Measurements from ENCODE around the gene TEX9. TPM values are rescaled to one million over a fixed set of nuclear protein-coding genes. Genes with fewer than 3 reads are reported as not detected.

Gene TEX9
- total RNA-seq, 6 experiments from 2014 or later = 0.31 to 1.4 (median 0.65) TPM

- H3K27me3 ChIP-seq = no peaks in the 10 kb centered on the region
- ATAC-seq (no peak), DNase-seq (no peak)
- H3K27ac ChIP-seq = no peak overlapping the region
- H3K4me1 ChIP-seq = no peaks in the 10 kb centered on the region
- intact Hi-C loops (cut with DNase I) = no loop called here
- H3K36me3 ChIP-seq = no peaks in the 10 kb centered on the region
- TF ChIP-seq POLR2A (IDR thresholded peaks at IDR 0.05) (no peak), CTCF (IDR thresholded peaks at IDR 0.05) (no peak)
- WGBS (ENCODE audit: insufficient coverage, low coverage, low lambda C conversion rate, missing lambda C conversion rate) = 54% methylated on average over 3 of the region's 3 CpGs
- no peak overlapping the region for H3K4me3 ChIP-seq
- H3K9me3 ChIP-seq = no peaks in the 10 kb centered on the region
Measured at GRCh38 chr15:56346414-56346813, 18.8 kb upstream of the TEX9 start.

GRCh38 chr15:56349554-56349953 lies 15.7 kb upstream of the TEX9 start:
- ATAC-seq (no peak), DNase-seq (no peak)
- H3K27ac ChIP-seq = no peak overlapping the region
- WGBS (ENCODE audit: insufficient coverage, low coverage, low lambda C conversion rate, missing lambda C conversion rate) = 66% methylated on average over 6 of the region's 6 CpGs
- no peak overlapping the region for H3K4me3 ChIP-seq
- no peaks in the 10 kb centered on the region for H3K4me1 ChIP-seq
- H3K27me3 ChIP-seq = no peaks in the 10 kb centered on the region
- intact Hi-C loops (cut with DNase I) = no loop called here
- no peaks in the 10 kb centered on the region for H3K9me3 ChIP-seq
- H3K36me3 ChIP-seq = no peaks in the 10 kb centered on the region
- no peak for TF ChIP-seq POLR2A (IDR thresholded peaks at IDR 0.05)
- no peak for TF ChIP-seq CTCF (IDR thresholded peaks at IDR 0.05)

DNA sequence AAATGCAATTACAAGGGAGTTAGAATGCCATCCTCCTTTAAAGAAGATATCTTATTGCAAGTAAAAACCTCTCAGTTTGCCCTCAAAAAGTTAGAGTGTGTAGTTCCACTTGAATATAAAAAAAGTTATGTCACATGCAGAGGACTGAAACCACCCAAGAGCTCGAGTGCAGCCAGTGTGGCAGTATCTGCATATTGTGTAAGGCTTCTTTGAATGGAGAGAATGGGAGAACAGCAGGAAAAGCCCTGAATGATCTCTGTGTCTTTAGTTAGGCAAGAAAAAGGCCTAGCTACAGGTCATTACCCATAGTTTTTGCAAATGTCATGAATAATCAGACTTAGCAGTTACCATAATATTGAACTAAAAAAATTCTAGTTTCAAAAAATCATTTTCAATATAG lies 13.9 kb upstream of the TEX9 start:
- Histone ChIP-seq H3K9me3 (no peaks in the 10 kb centered on the region), H3K4me3 (no peak overlapping the region), H3K4me1 (no peaks in the 10 kb centered on the region), H3K27ac (no peak overlapping the region), H3K27me3 (no peaks in the 10 kb centered on the region), H3K36me3 (no peaks in the 10 kb centered on the region)
- DNase-seq (no peak), ATAC-seq (no peak)
- WGBS (ENCODE audit: insufficient coverage, low coverage, low lambda C conversion rate, missing lambda C conversion rate) = 22% methylated on average over 1 of the region's 1 CpG
- intact Hi-C loops (cut with DNase I) = no loop called here
- TF ChIP-seq CTCF (IDR thresholded peaks at IDR 0.05) (no peak), POLR2A (IDR thresholded peaks at IDR 0.05) (no peak)

DNA sequence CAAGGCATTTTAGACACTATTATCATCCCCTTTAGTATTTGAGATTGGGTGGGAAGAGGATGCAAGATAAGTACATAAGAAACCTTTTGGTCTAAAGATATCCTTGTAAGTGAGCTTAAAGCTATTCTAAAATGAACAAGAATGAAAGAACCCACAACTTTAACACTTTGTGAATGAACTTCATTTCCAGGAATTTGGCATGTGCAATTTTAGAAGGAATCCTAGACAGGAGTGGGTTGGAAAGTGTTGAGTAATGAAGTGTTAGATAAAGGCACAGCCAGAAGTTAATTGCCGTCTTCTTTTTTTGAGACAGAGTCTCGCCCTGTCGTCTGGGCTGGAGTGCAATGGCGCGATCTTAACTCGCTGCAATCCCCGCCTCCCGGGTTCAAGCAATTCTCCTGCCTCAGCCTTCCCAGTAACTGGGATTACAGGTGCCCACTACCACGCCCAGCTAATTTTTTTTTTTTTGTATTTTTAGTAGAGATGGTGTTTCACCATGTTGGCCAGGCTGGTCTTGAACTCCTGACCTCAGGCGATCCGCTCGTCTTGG lies 13.2 kb upstream of the TEX9 start:
- H3K4me3 ChIP-seq = no peak overlapping the region
- H3K4me1 ChIP-seq = no peaks in the 10 kb centered on the region
- no peaks in the 10 kb centered on the region for H3K27me3 ChIP-seq
- 81% methylated on average over 12 of the region's 12 CpGs for WGBS (ENCODE audit: insufficient coverage, low coverage, low lambda C conversion rate, missing lambda C conversion rate)
- no peak for ATAC-seq
- TF ChIP-seq POLR2A (IDR thresholded peaks at IDR 0.05) (no peak), CTCF (IDR thresholded peaks at IDR 0.05) (no peak)
- H3K36me3 ChIP-seq = no peaks in the 10 kb centered on the region
- no peak overlapping the region for H3K27ac ChIP-seq
- intact Hi-C loops (cut with DNase I) = no loop called here
- no peaks in the 10 kb centered on the region for H3K9me3 ChIP-seq
- no peak for DNase-seq

- intact Hi-C loops (cut with DNase I) = no loop called here
- 43% methylated on average over 1 of the region's 1 CpG for WGBS (ENCODE audit: insufficient coverage, low coverage, low lambda C conversion rate, missing lambda C conversion rate)
- Histone ChIP-seq H3K27me3 (no peaks in the 10 kb centered on the region), H3K36me3 (no peaks in the 10 kb centered on the region), H3K27ac (no peak overlapping the region), H3K4me1 (no peaks in the 10 kb centered on the region), H3K9me3 (no peaks in the 10 kb centered on the region), H3K4me3 (no peak overlapping the region)
- TF ChIP-seq CTCF (IDR thresholded peaks at IDR 0.05) = no peak
- no peak for TF ChIP-seq POLR2A (IDR thresholded peaks at IDR 0.05)
- no peak for ATAC-seq
- no peak for DNase-seq
Measured at GRCh38 chr15:56353119-56353518, 12.1 kb upstream of the TEX9 start.

Measured in right lobe of liver (tissue), 6 donors.